Non-pigmented ciliary epithelial cell (primary cell): ENCODE measurements around the gene CAMKK1.

Experiments
- DNase-seq: peaks from one replicate; pipeline ENCODE4 v3.0.0-alpha.2; 2010; ENCODE audit warnings: low read depth

The CAMKK1 gene

DNA sequence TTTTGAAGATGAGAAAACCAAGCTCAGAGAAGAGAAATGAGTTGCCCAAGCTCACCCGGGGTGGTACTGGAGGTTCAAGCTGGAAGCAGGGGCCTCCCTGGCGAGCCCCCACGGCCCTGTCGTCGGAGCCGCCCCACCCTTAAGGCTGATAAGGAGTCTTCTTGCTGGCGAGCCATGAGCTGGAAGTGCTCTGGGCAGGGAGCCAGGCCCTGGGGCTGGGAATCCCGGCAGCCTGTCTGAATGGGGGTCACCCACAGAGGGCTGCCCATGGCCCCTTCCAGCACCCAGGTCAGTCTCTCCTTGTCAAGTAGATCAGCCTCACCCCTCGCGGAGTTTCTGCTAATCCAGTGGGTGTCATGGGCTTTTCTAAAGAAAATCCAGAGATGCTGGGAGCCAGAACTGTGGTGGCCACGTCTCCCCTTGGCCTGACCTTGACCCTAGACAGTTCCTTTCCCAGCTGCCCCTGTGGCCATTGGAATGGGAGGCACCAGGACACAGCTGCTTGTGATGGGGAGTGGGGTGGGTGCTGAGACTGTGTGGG is 24.6 kb upstream of the CAMKK1 start:
- DNase-seq = no peak

DNA sequence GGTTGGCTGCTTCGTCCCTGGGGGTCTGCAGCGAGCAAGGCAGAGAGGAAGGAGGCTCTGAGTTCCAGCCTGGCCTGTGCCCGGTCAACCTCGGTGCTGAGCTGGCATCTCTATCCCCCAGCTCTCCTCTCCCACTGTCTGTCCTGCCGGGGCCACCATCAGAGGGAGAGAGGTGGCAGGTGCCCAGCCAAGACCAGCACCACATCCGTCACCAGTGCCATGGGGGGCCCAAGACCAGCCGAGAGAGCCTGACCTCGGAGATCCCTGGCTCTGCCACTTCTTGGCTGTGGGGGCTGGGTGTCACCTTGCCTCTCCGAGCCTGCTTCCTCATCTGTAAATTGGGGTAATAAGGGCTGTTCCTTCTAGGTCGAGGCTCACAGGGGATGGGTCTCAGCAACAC is 24.0 kb upstream of the CAMKK1 start:
- DNase-seq = no peak

DNA sequence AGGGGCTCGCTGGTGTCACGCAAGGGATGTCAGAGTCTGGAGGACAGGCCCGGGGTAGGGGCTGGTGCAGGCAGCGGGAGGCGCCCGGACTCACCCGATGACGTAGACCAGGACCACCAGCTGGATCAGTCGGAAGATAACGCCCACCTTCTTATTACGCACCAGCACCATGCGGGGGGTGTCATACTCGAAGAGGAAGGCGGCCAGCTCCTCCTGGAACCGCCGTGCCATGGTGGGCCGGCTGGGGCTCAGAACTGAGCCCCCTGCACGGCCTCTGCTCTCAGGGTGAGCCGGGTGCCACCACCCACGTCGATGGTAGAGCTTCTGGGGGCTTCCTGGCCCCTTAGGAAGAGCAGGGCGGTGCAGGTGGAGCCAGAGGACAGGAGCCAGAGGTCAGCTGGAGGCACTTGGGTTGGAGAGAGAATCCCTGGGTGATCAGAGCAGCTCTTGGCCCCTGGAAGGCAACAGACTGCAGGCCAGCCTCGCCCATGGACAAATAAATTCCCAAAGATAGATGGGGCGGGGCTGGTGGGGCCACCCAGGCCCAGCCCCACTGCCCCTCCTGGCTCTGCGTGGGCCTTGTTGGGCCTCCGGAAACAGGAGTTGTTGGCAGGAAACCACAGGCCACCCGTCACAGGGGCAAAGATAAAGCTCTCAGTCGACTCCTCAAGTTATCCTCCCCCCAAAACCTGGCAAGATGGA is 23.3 kb upstream of the CAMKK1 start, which contains the start of gene P2RX1:
Gene P2RX1 (minus strand): TSS at position 471 of the 702 bp plus-strand sequence. CDS start 240 bp downstream, at position 231.
- no peak for DNase-seq

DNA sequence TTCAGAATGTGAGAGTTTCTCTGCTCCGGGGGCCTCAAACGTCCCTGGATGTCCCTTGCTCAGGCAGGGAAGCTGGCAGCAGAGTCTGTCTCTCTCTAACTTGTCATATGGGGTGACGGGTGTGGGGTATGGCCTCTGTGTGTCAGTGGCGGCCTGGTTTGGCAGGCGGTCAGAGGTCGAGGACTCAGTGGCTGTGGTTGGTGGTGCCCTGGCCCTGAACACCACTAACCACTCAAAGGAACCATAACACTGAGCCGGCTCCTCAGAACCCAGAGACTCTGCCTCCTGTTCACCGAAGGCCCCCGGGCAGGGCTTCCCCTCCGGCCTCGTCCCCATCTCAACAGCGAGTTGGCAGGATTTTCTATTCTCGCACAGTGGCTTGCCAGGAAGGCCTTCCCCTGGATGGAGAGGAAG is 22.7 kb upstream of the CAMKK1 start:
- no peak for DNase-seq

DNA sequence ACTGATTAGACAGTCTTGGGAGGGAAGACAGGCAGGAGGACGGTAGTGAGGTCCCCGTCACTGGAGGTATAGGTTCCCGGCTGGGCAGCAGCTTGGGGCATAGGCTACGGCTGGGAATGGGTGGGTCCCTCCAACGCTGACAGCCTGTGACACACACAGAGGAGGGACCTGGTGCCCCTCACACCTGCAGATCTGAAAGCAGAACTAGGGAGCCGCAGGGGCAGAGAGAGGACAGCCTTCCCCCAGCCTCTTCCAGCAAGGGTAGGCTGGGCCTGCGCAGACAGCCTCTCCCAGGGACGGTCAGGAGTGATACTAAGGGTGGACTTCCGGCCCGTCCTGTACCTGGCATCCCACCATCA is 21.4 kb upstream of the CAMKK1 start:
- no peak for DNase-seq

DNA sequence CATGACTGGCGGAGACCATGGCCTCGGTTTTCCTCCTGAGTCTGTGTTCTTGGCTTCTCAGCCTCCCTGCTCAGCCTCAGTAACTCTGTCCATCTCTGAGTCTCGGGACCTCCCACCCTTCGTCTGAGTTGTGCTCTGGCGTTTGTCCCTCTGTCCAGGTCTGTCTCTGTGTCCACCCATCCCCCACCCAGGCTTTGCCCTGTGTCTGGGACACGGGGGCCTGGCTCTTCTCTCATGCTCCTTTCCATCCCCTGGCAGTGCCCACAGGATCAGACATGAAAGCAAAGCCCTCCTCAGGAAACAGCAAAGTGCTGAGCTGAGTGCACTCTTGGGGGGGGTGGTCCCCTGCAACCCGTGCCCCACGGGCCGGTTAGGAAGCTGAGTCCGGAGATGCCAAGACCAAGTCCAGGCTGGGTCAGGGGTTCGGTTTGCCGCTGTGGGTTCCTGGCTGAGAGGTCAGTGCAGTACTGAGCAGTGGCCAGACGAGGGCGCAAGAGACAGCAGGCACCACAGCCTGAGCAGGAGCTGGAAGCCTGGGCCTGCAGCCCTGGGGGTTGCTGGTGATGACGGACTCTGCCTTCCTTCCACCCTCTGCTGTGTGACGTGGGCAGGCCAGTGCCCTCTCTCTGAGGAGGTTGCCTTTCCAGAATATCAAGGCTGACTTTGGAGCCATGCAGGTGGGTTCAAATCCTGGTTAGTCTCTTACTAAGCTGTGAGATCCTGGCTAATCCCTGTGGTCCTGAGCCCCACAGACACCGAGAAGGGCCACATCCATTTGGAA is 20.9 kb upstream of the CAMKK1 start:
- no peak for DNase-seq

DNA sequence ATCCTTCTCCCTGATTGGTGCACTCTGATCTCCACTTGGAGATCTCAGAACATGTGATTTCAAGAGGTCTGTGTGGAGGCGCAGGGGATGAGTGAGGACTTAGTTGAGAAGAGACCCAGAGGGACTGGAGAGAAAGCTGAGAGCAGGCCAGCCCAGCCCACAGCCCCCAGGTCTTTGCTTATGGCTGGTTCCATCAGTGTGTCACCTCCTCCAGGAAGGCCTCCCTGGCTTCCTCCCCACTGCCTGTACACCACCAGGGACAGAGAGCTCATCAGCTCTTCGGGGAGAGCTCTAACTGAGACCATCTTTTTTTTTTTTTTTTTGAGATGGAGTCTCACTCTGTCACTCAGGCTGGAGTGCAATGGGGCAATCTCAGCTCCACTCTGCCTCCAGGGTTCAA is 20.0 kb upstream of the CAMKK1 start:
- DNase-seq = no peak

DNA sequence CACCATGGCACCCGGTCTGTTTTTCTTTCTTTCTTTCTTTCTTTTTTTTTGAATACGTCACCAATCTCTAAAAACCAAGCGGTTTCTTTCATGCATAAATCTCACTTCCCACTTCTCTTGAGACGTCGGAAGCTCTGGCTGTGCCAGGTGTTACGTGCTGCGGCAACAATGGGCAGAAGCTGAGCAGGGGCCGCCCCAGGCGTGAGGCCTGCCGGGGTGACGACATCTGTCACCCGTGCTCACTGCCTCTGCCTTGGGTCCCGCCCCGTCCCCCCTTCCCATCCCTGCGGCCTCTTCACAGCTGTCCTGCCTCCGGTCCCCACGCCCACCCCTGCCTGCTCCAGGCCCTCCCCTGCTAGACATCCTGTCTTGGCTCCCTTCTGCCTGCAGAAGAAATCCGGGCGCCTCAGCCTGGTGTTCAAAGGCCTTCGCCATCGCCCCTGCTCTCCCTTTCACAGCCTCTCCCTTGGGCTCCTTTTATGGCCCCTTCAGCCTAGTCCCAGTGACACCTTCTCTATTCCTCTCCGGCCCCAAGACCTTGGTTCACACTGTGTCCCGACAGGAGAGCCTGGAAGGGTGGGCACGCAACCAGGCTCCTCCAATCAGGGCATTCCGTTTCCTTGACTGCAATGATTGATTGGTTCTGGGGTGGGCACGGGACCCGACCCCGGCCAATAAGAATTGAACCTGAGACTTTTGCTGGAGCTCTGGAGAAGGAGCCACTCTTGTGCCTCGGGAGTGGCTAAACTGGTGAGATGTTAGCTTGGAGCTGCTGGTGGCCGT is 18.6 kb upstream of the CAMKK1 start:
- DNase-seq = no peak

DNA sequence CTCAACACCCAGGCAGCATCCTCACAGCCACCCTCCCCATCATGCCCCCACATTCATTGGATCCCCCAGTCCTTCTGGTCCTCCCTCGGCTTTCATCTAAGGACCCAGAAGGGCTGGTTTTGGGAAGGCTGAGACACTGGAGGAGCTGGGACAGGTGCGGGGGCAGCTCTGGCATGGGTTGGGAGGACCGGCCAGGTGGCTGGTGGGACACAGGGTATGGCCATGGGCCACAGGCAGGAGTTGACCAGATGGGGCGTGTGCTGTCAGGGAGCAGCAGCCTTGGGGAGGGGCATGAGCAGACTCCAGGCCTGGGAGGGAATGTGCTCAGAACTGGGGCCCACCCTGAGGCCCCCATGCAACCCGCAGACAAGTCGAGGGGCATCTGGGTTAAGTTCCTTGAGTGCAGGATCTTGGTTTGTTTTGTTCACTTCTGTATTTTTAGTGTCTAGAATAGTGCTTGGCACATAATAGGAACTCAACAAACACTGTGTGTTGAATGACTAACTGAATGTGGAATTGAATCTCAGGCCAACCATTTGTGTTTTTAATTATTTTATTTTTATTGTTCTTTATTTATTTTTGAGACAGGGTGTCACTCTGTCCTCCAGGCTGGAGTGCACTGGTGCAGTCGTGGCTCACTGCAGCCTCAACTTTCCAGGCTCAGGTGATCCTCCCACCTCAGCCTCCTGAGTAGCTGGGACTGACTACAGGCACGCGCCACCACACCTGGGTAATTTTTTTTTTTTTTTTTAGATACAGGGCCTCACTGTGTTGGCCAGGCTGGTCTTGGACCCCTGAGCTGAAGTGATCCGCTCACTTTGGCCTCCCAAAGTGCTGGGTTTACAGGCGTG is 17.8 kb upstream of the CAMKK1 start:
- no peak for DNase-seq

DNA sequence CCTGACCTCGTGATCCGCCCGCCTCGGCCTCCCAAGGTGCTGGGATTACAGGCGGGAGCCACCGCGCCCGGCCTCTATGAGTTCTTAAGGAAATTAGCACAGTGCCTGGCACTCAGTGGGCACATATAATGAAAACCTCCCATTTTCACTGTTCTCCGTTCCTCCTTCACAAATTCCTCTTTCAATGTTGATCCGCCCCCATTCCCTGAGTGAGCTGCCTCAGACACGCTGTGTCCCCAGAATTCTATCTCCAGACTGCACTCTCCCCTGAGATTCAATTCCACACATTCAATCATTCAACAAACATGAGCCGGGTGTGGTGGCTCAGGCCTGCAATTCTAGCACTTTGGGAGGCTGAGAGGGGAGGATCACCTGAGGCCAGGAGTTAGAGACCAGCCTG is 16.4 kb upstream of the CAMKK1 start:
- DNase-seq = no peak

DNA sequence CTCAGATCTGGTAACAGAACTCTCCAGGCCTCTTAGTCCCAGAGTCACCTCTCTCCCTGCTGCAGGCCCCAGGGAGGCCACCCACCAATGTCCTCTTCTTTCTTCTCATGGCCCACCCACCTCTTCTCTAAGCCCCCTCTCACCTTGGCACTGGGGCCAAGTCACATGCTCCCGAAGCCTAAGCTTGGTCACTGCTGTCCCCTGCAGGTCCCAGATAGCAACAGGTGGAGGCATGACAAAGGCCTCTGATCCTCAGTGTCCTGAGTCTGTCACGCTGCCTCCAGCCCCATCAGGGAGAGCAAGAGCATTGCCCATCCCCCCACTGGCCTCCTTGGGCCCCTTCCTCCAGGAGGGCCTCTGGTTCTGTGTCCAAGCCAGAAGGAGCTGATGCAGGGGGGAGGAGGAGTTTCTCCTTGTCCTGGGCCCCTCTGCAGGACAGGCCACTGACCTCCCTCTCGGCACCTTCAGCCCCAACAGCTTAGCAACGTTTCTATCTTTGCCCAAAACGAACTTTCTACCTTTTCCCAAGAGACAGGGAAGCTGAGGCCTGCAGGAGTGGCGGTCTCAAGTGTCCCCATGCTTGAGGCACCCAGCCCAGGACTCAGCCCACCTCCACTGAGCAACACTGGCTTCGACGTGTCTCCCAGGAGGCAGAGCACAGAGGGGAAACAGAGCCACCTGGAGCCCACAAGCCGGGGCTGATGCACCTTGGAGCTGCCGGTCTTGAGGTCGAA is 14.8 kb upstream of the CAMKK1 start:
- no peak for DNase-seq

DNA sequence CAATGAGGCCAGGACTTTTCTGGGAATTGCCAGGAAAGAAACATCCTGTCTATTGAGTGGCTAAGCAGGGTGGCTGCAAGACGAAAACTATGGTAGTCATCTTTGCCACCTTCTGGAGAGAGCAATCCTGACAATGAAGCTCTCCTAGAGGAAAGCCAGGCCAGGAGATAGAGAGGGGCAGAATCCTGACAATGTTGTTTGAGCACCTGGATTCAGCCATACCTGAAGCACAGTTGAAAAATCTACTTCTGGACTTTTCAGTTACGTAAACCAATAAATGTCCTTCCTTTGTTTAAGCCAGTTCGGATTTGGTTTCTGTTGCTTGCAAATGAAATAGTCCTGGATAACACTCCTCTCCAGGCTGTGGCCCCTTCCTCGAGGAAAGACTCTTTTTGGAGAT is 14.0 kb upstream of the CAMKK1 start:
- DNase-seq = no peak

DNA sequence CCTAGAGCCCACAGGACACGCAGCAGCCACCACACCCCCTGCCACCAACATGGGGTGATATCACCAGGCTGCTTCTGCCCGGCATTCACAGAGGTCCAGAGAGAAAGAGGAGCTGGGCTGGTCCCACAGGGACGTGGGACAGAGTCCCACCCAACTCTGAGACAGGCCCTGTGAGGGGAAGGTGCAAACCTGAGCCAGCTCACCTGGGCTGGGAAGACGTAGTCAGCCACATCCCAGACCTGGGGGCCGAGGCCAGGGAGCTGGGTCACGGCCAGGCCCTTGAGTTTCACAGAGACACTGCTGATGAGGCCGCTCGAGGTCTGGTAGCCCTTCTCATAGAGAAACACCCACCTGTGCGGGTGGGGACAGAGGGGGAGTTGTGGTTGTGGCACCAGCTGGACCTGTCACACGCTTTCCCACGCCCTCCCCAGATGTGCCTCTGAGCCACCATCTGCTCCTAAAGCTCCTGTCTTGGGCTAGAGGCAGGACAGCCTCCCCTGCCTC is 12.2 kb upstream of the CAMKK1 start:
- no peak for DNase-seq

DNA sequence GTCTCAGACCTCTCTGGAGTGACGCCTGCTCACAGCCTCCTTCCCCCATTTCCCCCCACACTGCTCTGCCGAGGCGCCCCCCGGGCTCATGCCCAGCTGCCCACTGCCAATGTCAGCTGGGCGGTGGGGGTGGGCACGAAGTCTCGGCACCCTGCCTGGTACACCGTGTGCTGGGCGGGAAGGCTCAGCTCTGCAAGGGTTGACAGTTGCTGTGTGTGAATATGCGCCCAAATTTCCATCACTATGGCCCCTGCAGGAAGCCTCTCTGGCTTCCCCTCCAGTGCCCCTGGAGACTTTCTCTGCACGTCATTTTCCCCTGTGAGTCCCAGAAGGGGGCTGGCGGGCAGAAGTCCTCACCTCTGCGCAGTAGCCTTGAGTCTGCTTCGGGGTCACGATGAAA is 11.6 kb upstream of the CAMKK1 start:
- no peak for DNase-seq

DNA sequence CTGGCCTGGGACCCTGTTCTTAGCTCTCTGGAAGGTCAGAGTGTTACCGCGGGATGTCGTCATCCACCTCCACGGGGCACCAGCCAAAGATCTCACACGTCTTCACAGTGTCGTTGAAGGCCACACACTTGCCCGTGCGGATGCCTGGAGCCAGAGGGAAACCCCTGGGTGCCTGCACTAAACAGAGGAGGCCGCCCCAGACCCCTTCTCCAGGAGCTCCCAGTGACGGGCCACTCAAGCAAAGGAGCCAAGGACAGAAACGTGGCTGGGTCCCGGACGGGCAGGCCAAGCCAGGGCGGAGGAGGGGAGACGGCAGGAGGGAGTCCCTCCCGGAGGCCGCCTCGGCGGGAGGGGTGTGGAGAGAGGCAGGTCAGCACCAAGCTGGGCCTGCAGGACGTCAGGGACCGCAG is 11.0 kb upstream of the CAMKK1 start:
- no peak for DNase-seq

DNA sequence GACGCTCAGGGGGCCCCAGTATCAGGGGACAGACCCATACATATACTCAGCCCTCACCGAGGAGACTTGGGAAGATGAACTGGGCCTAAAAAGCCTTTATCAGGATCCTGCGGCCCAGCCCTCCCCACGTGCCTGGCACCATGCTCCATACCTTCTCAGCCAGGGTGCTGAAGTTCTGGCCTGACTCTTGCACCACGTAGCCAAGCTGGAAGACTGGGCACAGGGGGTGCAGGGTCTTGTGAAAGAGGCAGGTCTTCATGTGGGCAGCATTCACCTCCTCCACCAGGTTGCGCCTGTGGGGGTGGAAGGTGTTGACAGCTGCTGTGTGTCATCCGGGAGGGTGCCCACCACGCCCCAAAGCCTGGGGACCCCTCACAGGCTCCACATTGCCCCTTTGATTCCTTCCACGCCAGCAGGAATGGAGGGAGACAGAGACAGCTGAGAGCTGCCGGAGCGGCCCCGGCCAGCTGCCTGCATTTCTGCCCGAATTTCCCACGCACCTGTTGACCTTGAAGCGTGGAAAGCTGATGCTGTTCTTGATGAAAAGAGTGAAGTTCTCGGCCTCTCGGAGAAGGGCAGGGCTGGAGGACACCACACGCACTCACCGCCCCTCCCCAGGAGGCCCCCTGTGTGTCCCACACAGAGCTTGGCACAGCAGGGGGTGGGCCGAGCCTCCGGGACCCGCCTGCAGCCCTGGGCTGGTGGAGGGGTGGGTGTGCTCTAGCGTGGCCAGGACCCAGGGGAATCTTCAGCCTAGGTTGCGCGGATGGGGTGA is 10.4 kb upstream of the CAMKK1 start:
- DNase-seq = no peak

DNA sequence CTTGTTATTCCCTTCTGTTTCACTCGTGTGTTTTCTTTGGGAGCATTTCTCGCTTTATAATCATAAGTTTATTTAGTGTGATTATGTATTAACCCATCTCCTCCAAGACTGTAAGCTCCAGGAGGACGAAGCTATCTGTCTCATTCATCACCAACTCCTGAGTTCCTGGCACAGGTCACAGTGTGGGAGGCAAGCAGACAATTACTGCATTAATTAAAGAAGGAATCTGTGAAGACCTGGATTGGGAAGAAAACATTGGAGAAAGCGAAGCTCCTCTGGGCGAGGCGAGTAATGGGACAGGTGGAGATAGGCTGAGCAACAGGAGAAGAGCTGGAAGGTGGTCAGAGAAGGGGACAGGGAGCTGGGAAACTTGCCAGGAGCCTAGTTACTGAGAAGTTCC is 7.8 kb upstream of the CAMKK1 start:
- DNase-seq = no peak

DNA sequence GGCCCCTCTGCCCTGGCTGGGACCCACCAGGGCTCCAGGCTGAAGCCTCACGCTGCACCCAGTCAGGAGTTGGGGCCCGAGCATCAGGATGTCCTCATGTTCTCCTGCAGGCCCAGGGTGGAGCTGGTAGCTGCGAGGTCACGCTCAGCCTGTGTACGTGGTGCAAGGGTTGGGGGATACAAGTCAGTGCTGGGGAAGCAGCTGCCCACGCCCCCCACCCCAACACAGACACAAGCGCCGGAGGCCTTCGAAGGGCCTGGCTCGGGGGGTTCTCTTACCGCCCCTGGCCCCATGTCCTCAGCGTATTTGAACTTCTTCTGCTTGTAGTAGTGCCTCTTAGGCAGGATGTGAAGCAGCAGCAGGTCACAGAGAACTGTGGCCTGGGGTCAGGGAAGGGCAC is 4.9 kb upstream of the CAMKK1 start:
- no peak for DNase-seq

DNA sequence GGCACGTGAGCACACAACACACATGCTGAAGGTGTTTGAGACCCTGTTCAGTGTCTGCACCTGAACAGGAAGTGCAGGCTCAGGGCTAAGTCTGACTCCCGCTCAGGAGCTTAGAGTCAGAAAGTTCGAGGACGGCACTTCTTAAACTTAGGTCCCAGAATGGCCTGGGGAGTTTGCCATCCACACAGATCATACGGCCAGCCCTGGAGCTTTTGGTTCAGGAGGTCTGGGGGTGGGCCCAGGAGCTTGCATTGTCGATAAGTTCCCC is 4.0 kb upstream of the CAMKK1 start:
- no peak for DNase-seq
